Astrocyte (in vitro differentiated cells and primary cell): ENCODE data around the gene PIM3. TPM values are rescaled to one million over a fixed set of nuclear protein-coding genes. Genes with fewer than 3 reads are reported as not detected.

Experiments used
- DNase-seq: peaks from one replicate; pipeline ENCODE4 v3.0.0-alpha.2; 2010; ENCODE audit warnings: low read depth
- FAIRE-seq: peaks from 2 replicates; lab custom pipeline; 2011; peaks lifted over from hg19 to GRCh38; lab: Jason Lieb, UNC
- H2AFZ ChIP-seq: 2 replicates; pipeline ENCODE4 v1.6.0; 2012; ENCODE audit warnings: low read depth, low read length, inconsistent platforms
- H3K27ac ChIP-seq: 2 replicates; pipeline ENCODE4 v1.5.1; 2011; ENCODE audit warnings: low read depth, low read length, inconsistent platforms
- H3K27me3 ChIP-seq: 2 replicates; pipeline ENCODE4 v1.6.0; 2011; ENCODE audit warnings: low read length, inconsistent platforms; ENCODE audit not compliant: insufficient read depth
- H3K36me3 ChIP-seq: 2 replicates; pipeline ENCODE4 v1.5.1; 2011; ENCODE audit warnings: low read length, inconsistent platforms; ENCODE audit not compliant: insufficient read depth
- H3K4me1 ChIP-seq: 2 replicates; pipeline ENCODE4 v1.5.1; 2011; ENCODE audit warnings: low read length, inconsistent platforms; ENCODE audit not compliant: insufficient read depth
- H3K4me2 ChIP-seq: 2 replicates; pipeline ENCODE4 v1.6.0; 2012; ENCODE audit warnings: low read length, inconsistent platforms
- H3K4me3 ChIP-seq: 2 replicates; pipeline ENCODE4 v1.5.1; 2011; ENCODE audit warnings: low read depth, mild to moderate bottlenecking, low read length, inconsistent platforms; ENCODE audit not compliant: insufficient read depth
- H3K79me2 ChIP-seq: 2 replicates; pipeline ENCODE4 v1.6.0; 2012; ENCODE audit warnings: mild to moderate bottlenecking, low read length, inconsistent platforms; ENCODE audit not compliant: insufficient read depth
- H3K9ac ChIP-seq: 2 replicates; pipeline ENCODE4 v1.6.0; 2012; ENCODE audit warnings: mild to moderate bottlenecking, low read length, inconsistent platforms
- H3K9me3 ChIP-seq: 2 replicates; pipeline ENCODE4 v1.5.1; 2012; ENCODE audit warnings: low read depth, mild to moderate bottlenecking, low read length, inconsistent platforms; ENCODE audit not compliant: insufficient read depth
- H4K20me1 ChIP-seq: 2 replicates; pipeline ENCODE4 v1.6.0; 2012; ENCODE audit warnings: low read length, inconsistent platforms; ENCODE audit not compliant: insufficient read depth
- H3K27ac Mint-ChIP-seq: one replicate; pipeline ENCODE4 v1.8.0; 2021; ENCODE audit warnings: mild to moderate bottlenecking, mixed read lengths; ENCODE audit not compliant: unreplicated experiment
- H3K27me3 Mint-ChIP-seq: one replicate; pipeline ENCODE4 v1.8.0; 2021; ENCODE audit warnings: low read depth, mixed read lengths; ENCODE audit not compliant: unreplicated experiment
- H3K36me3 Mint-ChIP-seq: one replicate; pipeline ENCODE4 v1.8.0; 2021; ENCODE audit warnings: low read depth, mixed read lengths; ENCODE audit not compliant: unreplicated experiment
- H3K4me1 Mint-ChIP-seq: one replicate; pipeline ENCODE4 v1.8.0; 2021; ENCODE audit warnings: low read depth, mixed read lengths; ENCODE audit not compliant: unreplicated experiment
- H3K4me3 Mint-ChIP-seq: one replicate; pipeline ENCODE4 v1.8.0; 2021; ENCODE audit warnings: mild to moderate bottlenecking, moderate library complexity, mixed read lengths; ENCODE audit not compliant: unreplicated experiment
- H3K9me3 Mint-ChIP-seq: one replicate; pipeline ENCODE4 v1.8.0; 2021; ENCODE audit warnings: mild to moderate bottlenecking, mixed read lengths; ENCODE audit not compliant: unreplicated experiment
- CTCF ChIP-seq: IDR thresholded peaks from 2 replicates; pipeline ENCODE4 v1.5.1; 2011; ENCODE audit warnings: low read depth, mild to moderate bottlenecking, inconsistent platforms, low read length, moderate library complexity; ENCODE audit not compliant: insufficient read depth
- EZH2 ChIP-seq: IDR thresholded peaks from 2 replicates; pipeline ENCODE4 v1.6.1; 2012; ENCODE audit warnings: mild to moderate bottlenecking, low read length, inconsistent platforms; ENCODE audit not compliant: insufficient read depth
- total RNA-seq: library from RNA; stranded (reverse); gene quantifications from 2 replicates; pipeline ENCODE4 v1.2.1, GENCODE V29; 2021

The PIM3 gene
- total RNA-seq, 1 donor from 2014 or later: 15.5 TPM

GRCh38 chr22:49972163-49973017, 11.8 kb downstream of the PIM3 start:
- Histone ChIP-seq H3K27me3 (no peaks in the 10 kb centered on the region), H3K27ac (no peak overlapping the region), H4K20me1 (peaks cover 7% of the 10 kb centered on the region), H3K4me3 (no peak overlapping the region), H3K9me3 (no peaks in the 10 kb centered on the region), H3K4me1 (peaks cover 16% of the 10 kb centered on the region), H3K79me2 (no peaks in the 10 kb centered on the region), H3K36me3 (no peaks in the 10 kb centered on the region), H3K4me2 (no peak overlapping the region), H3K9ac (no peak overlapping the region), H2AFZ (no peak overlapping the region)
- Mint-ChIP-seq H3K9me3 (peaks cover 2% of the 10 kb centered on the region), H3K27ac (no peak overlapping the region), H3K27me3 (peaks cover 2% of the 10 kb centered on the region), H3K4me3 (no peak overlapping the region), H3K4me1 (peaks cover 5% of the 10 kb centered on the region), H3K36me3 (peaks cover 3% of the 10 kb centered on the region)
- FAIRE-seq (no peak), DNase-seq (no peak)
- no peak for TF ChIP-seq CTCF
- TF ChIP-seq EZH2: no peak

GRCh38 chr22:49973018-49973961, 12.7 kb downstream of the PIM3 start:
- Mint-ChIP-seq H3K4me1 (peaks cover 5% of the 10 kb centered on the region), H3K4me3 (no peak overlapping the region), H3K36me3 (peaks cover 3% of the 10 kb centered on the region), H3K27ac (no peak overlapping the region), H3K9me3 (peaks cover 2% of the 10 kb centered on the region), H3K27me3 (peaks cover 3% of the 10 kb centered on the region)
- Histone ChIP-seq H3K9me3 (no peaks in the 10 kb centered on the region), H3K27me3 (no peaks in the 10 kb centered on the region), H2AFZ (no peak overlapping the region), H3K27ac (no peak overlapping the region), H3K4me3 (no peak overlapping the region), H3K4me1 (peaks cover 16% of the 10 kb centered on the region), H3K4me2 (no peak overlapping the region), H3K36me3 (no peaks in the 10 kb centered on the region), H3K79me2 (no peaks in the 10 kb centered on the region), H3K9ac (no peak overlapping the region), H4K20me1 (no peaks in the 10 kb centered on the region)
- TF ChIP-seq CTCF: no peak
- no peak for TF ChIP-seq EZH2
- DNase-seq: peak; percentile 39
- FAIRE-seq: no peak
